ENCODE results near the gene TBL3. TPM values are rescaled to one million over a fixed set of nuclear protein-coding genes. Genes with fewer than 3 reads are reported as not detected.

TBL3 gene
- total and polyA plus RNA-seq, 9 of the 15 experiments (the other 6 are each of a cell fraction or from before 2014, with no cell fraction given), result 0.97 to 117 (median 24.5) TPM

- TF ChIP-seq GABPB2 (CRISPR knock-in tag; conservative IDR thresholded peaks at IDR 0.05) (no peak), TGIF2 (CRISPR knock-in tag; IDR thresholded peaks at IDR 0.05) (peak; percentile 45; the same call in 1 of the 2 replicates), ZFP30 (CRISPR knock-in tag; IDR thresholded peaks at IDR 0.05; ENCODE audit: borderline replicate concordance) (no peak), KAT7 (CRISPR knock-in tag; IDR thresholded peaks at IDR 0.05; ENCODE audit: borderline replicate concordance) (0 out of 2 replicates have a peak, but pooled peaks have one; percentile 34), RERE (CRISPR knock-in tag; IDR thresholded peaks at IDR 0.05; ENCODE audit: borderline replicate concordance) (no peak), ERF (CRISPR knock-in tag; IDR thresholded peaks at IDR 0.05) (no peak), PHF8 (IDR thresholded peaks at IDR 0.05; ENCODE audit: borderline replicate concordance, low read length) (peak; percentile 67; the same call in 1 of the 2 replicates), ZNF707 (CRISPR knock-in tag; conservative IDR thresholded peaks at IDR 0.05) (no peak)
- TF ChIP-seq, protein P1, sequence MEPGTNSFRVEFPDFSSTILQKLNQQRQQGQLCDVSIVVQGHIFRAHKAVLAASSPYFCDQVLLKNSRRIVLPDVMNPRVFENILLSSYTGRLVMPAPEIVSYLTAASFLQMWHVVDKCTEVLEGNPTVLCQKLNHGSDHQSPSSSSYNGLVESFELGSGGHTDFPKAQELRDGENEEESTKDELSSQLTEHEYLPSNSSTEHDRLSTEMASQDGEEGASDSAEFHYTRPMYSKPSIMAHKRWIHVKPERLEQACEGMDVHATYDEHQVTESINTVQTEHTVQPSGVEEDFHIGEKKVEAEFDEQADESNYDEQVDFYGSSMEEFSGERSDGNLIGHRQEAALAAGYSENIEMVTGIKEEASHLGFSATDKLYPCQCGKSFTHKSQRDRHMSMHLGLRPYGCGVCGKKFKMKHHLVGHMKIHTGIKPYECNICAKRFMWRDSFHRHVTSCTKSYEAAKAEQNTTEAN (CRISPR knock-in tag; IDR thresholded peaks at IDR 0.05), result 0 out of 2 replicates have a peak, but pooled peaks have one; percentile 2
- TF ChIP-seq, protein P2, sequence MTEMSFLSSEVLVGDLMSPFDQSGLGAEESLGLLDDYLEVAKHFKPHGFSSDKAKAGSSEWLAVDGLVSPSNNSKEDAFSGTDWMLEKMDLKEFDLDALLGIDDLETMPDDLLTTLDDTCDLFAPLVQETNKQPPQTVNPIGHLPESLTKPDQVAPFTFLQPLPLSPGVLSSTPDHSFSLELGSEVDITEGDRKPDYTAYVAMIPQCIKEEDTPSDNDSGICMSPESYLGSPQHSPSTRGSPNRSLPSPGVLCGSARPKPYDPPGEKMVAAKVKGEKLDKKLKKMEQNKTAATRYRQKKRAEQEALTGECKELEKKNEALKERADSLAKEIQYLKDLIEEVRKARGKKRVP (CRISPR knock-in tag; IDR thresholded peaks at IDR 0.05), result no peak
- TF ChIP-seq, protein P3, sequence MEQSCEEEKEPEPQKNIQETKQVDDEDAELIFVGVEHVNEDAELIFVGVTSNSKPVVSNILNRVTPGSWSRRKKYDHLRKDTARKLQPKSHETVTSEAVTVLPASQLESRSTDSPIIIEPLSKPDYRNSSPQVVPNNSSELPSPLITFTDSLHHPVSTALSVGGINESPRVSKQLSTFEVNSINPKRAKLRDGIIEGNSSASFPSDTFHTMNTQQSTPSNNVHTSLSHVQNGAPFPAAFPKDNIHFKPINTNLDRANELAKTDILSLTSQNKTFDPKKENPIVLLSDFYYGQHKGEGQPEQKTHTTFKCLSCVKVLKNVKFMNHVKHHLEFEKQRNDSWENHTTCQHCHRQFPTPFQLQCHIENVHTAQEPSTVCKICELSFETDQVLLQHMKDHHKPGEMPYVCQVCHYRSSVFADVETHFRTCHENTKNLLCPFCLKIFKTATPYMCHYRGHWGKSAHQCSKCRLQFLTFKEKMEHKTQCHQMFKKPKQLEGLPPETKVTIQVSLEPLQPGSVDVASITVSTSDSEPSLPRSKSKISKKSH (CRISPR knock-in tag; IDR thresholded peaks at IDR 0.05), result no peak
- TF ChIP-seq, protein P4, sequence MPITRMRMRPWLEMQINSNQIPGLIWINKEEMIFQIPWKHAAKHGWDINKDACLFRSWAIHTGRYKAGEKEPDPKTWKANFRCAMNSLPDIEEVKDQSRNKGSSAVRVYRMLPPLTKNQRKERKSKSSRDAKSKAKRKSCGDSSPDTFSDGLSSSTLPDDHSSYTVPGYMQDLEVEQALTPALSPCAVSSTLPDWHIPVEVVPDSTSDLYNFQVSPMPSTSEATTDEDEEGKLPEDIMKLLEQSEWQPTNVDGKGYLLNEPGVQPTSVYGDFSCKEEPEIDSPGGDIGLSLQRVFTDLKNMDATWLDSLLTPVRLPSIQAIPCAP (CRISPR knock-in tag; IDR thresholded peaks at IDR 0.05; ENCODE audit: borderline replicate concordance), result 0 out of 2 replicates have a peak, but pooled peaks have one; percentile 57
Measured at GRCh38 chr16:2009164-2009711, 37.4 kb downstream of the TBL3 start (continued).
